GM23338 (cell line): Measurements from ENCODE around the gene STAT3. TPM values are rescaled to one million over a fixed set of nuclear protein-coding genes. Genes with fewer than 3 reads are reported as not detected.
A peak's percentile ranks its signal among the peaks of the same experiment; 100 is the strongest.

Experiments
- ATAC-seq: fragments of 200-7000 bp; cut with Tn5 transposase; 3 replicates; pipeline ENCODE4 v1.9.1; 2020
- DNase-seq: peaks from one replicate; pipeline ENCODE4 v3.0.0-alpha.2; 2015; ENCODE audit warnings: low spot score
- H2AFZ ChIP-seq: fragments of 200-600 bp; sonication (generic); 2 replicates; pipeline ENCODE4 v1.8.0; 2016; ENCODE audit warnings: antibody characterized with exemption, mild to moderate bottlenecking, moderate library complexity
- H3F3A ChIP-seq: fragments of 200-600 bp; sonication (generic); replicated peaks from 2 replicates; pipeline ENCODE4 v1.8.0; 2017; ENCODE audit warnings: antibody characterized with exemption, mixed run types, low read depth
- H3K27ac ChIP-seq: fragments of 200-600 bp; sonication (generic); 2 replicates; pipeline ENCODE4 v1.6.1; 2016; ENCODE audit warnings: low read depth
- H3K27me3 ChIP-seq: fragments of 200-600 bp; sonication (generic); 2 replicates; pipeline ENCODE4 v1.8.0; 2016; ENCODE audit warnings: mild to moderate bottlenecking, mixed run types, moderate library complexity; ENCODE audit not compliant: insufficient read depth
- H3K36me3 ChIP-seq: fragments of 200-600 bp; sonication (generic); 2 replicates; pipeline ENCODE4 v1.8.0; 2016; ENCODE audit warnings: mild to moderate bottlenecking; ENCODE audit not compliant: insufficient read depth
- H3K4me1 ChIP-seq: fragments of 200-600 bp; sonication (generic); 2 replicates; pipeline ENCODE4 v1.8.0; 2016; ENCODE audit warnings: mild to moderate bottlenecking, moderate library complexity; ENCODE audit not compliant: insufficient read depth
- H3K4me2 ChIP-seq: fragments of 200-600 bp; sonication (generic); 2 replicates; pipeline ENCODE4 v1.7.1; 2017; ENCODE audit warnings: mixed run types
- H3K4me3 ChIP-seq: fragments of 200-600 bp; sonication (generic); 2 replicates; pipeline ENCODE4 v1.6.1; 2016; ENCODE audit warnings: mixed run types
- H3K79me2 ChIP-seq: fragments of 200-600 bp; sonication (generic); replicated peaks from 2 replicates; pipeline ENCODE4 v1.8.0; 2017; ENCODE audit warnings: mild to moderate bottlenecking; ENCODE audit not compliant: insufficient read depth
- H3K9me2 ChIP-seq: fragments of 200-600 bp; sonication (generic); 2 replicates; pipeline ENCODE4 v1.8.0; 2017; ENCODE audit not compliant: insufficient read depth
- H4K20me1 ChIP-seq: fragments of 200-600 bp; sonication (generic); replicated peaks from 2 replicates; pipeline ENCODE4 v1.8.0; 2017; ENCODE audit warnings: mild to moderate bottlenecking; ENCODE audit not compliant: insufficient read depth
- H3K27ac Mint-ChIP-seq: 2 replicates; pipeline ENCODE4 v1.8.0; 2020; ENCODE audit warnings: inconsistent platforms, mild to moderate bottlenecking, moderate library complexity, mixed read lengths
- H3K27me3 Mint-ChIP-seq: 3 replicates; pipeline ENCODE4 v1.8.0; 2022; ENCODE audit warnings: low read depth, mild to moderate bottlenecking, moderate library complexity, mixed read lengths, inconsistent platforms; ENCODE audit not compliant: insufficient read depth, poor library complexity
- H3K36me3 Mint-ChIP-seq: 3 replicates; pipeline ENCODE4 v1.8.0; 2021; ENCODE audit warnings: low read depth, mild to moderate bottlenecking, inconsistent platforms, moderate library complexity, mixed read lengths
- H3K4me1 Mint-ChIP-seq: 3 replicates; pipeline ENCODE4 v1.8.0; 2020; ENCODE audit warnings: mild to moderate bottlenecking, inconsistent platforms, mixed read lengths
- H3K4me3 Mint-ChIP-seq: 3 replicates; pipeline ENCODE4 v1.8.0; 2021; ENCODE audit warnings: moderate library complexity, mild to moderate bottlenecking, inconsistent platforms, mixed read lengths
- H3K9me3 Mint-ChIP-seq: 3 replicates; pipeline ENCODE4 v1.8.0; 2020; ENCODE audit warnings: moderate library complexity, mild to moderate bottlenecking, inconsistent platforms, mixed read lengths
- CREB1 ChIP-seq: fragments of 250-450 bp; sonication (Bioruptor Pico); IDR thresholded peaks from 2 replicates; pipeline ENCODE4 v1.5.0; 2020; ENCODE audit warnings: low read depth, mild to moderate bottlenecking, moderate library complexity
- EZH2phosphoT487 ChIP-seq: fragments of 200-600 bp; sonication (generic); IDR thresholded peaks from one replicate; pipeline ENCODE4 v1.8.1; 2018; ENCODE audit warnings: antibody characterized with exemption; ENCODE audit not compliant: unreplicated experiment
- NANOG ChIP-seq: IDR thresholded peaks from 2 replicates; pipeline ENCODE4 v1.6.1; 2016; ENCODE audit warnings: antibody characterized with exemption, borderline replicate concordance
- POLR2AphosphoS5 ChIP-seq: IDR thresholded peaks from 2 replicates; pipeline ENCODE4 v1.6.1; 2016; ENCODE audit warnings: antibody characterized with exemption, low read depth
- STAT1 ChIP-seq: IDR thresholded peaks from one replicate; pipeline ENCODE4 v1.6.1; 2016; ENCODE audit warnings: antibody characterized with exemption; ENCODE audit not compliant: unreplicated experiment
- ZNF114 ChIP-seq: fragments of 250-450 bp; sonication (Bioruptor Pico); IDR thresholded peaks from 2 replicates; pipeline ENCODE4 v1.5.0; 2020; ENCODE audit warnings: mild to moderate bottlenecking, moderate library complexity
- ZNF331 ChIP-seq: fragments of 250-450 bp; sonication (Bioruptor Pico); IDR thresholded peaks from 2 replicates; pipeline ENCODE4 v1.5.0; 2020; ENCODE audit warnings: low read depth, mild to moderate bottlenecking, moderate library complexity
- polyA plus RNA-seq: library from polyadenylated mRNA; unstranded; fragments of >200 nt; fragmentation: Nextera tagmentation; extraction: Ambion mirVana; gene quantifications from 2 replicates; pipeline ENCODE4 v1.2.1, GENCODE V29; 2016
- total RNA-seq: library from RNA; depleted of rRNA; stranded (reverse); fragments of >200 nt; shearing (Covaris generic); gene quantifications from 2 replicates; pipeline ENCODE4 v1.2.3, GENCODE V29; 2014
- TF ChIP-seq, protein P1 (sequence below): IDR thresholded peaks from one replicate; pipeline ENCODE4 v1.6.1; 2018; ENCODE audit warnings: antibody characterized with exemption; ENCODE audit not compliant: unreplicated experiment
- TF ChIP-seq, protein P2 (sequence below): fragments of 250-450 bp; sonication (Bioruptor Pico); IDR thresholded peaks from 2 replicates; pipeline ENCODE4 v1.5.0; 2020; ENCODE audit warnings: mild to moderate bottlenecking, moderate library complexity
- TF ChIP-seq, protein P3 (sequence below), 2 experiments: fragments of 200-600 bp in 1 of 2; sonication (generic) in 1 of 2; conservative IDR thresholded peaks; 2 replicates each; pipeline versions ENCODE4 v1.5.1 to v1.6.1; 2016 to 2017; ENCODE audit warnings: antibody characterized with exemption in 2 of 2, low read depth in 2 of 2, mild to moderate bottlenecking in 2 of 2, moderate library complexity in 1 of 2

The STAT3 gene
- total and polyA plus RNA-seq, 2 experiments from 2014 or later = 49.5 to 78.0 TPM

DNA sequence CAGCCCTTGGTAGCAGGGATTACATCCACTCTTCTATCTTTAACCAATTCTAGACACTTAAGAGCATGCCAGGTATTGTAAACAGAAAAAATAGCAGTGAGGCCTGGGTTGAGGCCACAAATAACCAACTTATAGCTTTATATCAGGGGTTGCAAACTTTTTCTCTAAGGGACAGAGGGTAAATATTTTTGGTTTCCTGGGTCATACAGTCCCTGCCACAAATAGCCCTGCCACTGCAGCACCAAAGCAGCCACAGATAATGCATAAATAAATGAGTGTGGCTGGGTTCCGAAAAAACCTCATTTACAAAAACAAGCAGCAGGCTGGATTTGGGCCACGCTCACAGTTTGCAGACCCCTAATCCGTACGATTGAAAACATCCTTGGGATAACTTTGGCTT, 46.7 kb downstream of the STAT3 start:
- H3K9me2 ChIP-seq = no peaks in the 10 kb centered on the region
- no peak overlapping the region for H2AFZ ChIP-seq
- peaks cover 8% of the 10 kb centered on the region for H3F3A ChIP-seq
- Mint-ChIP-seq H3K9me3 (no peaks in the 10 kb centered on the region), H3K36me3 (peaks cover 71% of the 10 kb centered on the region), H3K27me3 (peaks cover 3% of the 10 kb centered on the region), H3K4me1 (peaks cover 11% of the 10 kb centered on the region; the same call in 2 of the 3 replicates), H3K27ac (0 out of 2 replicates have a peak overlapping the region, but pooled peaks have one; percentile 8), H3K4me3 (no peak overlapping the region)
- H3K4me3 ChIP-seq = no peak overlapping the region
- H3K36me3 ChIP-seq = peaks cover 29% of the 10 kb centered on the region
- no peak for DNase-seq
- ATAC-seq = no peak
- H3K4me2 ChIP-seq = no peak overlapping the region
- H4K20me1 ChIP-seq = no peaks in the 10 kb centered on the region; the same call in 1 of the 2 replicates
- TF ChIP-seq POLR2AphosphoS5 (no peak), ZNF114 (CRISPR knock-in tag) (no peak), ZNF331 (CRISPR knock-in tag) (no peak), EZH2phosphoT487 (no peak), STAT1 (no peak), CREB1 (CRISPR knock-in tag) (no peak), NANOG (no peak)
- TF ChIP-seq, protein P1, sequence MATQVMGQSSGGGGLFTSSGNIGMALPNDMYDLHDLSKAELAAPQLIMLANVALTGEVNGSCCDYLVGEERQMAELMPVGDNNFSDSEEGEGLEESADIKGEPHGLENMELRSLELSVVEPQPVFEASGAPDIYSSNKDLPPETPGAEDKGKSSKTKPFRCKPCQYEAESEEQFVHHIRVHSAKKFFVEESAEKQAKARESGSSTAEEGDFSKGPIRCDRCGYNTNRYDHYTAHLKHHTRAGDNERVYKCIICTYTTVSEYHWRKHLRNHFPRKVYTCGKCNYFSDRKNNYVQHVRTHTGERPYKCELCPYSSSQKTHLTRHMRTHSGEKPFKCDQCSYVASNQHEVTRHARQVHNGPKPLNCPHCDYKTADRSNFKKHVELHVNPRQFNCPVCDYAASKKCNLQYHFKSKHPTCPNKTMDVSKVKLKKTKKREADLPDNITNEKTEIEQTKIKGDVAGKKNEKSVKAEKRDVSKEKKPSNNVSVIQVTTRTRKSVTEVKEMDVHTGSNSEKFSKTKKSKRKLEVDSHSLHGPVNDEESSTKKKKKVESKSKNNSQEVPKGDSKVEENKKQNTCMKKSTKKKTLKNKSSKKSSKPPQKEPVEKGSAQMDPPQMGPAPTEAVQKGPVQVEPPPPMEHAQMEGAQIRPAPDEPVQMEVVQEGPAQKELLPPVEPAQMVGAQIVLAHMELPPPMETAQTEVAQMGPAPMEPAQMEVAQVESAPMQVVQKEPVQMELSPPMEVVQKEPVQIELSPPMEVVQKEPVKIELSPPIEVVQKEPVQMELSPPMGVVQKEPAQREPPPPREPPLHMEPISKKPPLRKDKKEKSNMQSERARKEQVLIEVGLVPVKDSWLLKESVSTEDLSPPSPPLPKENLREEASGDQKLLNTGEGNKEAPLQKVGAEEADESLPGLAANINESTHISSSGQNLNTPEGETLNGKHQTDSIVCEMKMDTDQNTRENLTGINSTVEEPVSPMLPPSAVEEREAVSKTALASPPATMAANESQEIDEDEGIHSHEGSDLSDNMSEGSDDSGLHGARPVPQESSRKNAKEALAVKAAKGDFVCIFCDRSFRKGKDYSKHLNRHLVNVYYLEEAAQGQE = no peak
- TF ChIP-seq, protein P2, sequence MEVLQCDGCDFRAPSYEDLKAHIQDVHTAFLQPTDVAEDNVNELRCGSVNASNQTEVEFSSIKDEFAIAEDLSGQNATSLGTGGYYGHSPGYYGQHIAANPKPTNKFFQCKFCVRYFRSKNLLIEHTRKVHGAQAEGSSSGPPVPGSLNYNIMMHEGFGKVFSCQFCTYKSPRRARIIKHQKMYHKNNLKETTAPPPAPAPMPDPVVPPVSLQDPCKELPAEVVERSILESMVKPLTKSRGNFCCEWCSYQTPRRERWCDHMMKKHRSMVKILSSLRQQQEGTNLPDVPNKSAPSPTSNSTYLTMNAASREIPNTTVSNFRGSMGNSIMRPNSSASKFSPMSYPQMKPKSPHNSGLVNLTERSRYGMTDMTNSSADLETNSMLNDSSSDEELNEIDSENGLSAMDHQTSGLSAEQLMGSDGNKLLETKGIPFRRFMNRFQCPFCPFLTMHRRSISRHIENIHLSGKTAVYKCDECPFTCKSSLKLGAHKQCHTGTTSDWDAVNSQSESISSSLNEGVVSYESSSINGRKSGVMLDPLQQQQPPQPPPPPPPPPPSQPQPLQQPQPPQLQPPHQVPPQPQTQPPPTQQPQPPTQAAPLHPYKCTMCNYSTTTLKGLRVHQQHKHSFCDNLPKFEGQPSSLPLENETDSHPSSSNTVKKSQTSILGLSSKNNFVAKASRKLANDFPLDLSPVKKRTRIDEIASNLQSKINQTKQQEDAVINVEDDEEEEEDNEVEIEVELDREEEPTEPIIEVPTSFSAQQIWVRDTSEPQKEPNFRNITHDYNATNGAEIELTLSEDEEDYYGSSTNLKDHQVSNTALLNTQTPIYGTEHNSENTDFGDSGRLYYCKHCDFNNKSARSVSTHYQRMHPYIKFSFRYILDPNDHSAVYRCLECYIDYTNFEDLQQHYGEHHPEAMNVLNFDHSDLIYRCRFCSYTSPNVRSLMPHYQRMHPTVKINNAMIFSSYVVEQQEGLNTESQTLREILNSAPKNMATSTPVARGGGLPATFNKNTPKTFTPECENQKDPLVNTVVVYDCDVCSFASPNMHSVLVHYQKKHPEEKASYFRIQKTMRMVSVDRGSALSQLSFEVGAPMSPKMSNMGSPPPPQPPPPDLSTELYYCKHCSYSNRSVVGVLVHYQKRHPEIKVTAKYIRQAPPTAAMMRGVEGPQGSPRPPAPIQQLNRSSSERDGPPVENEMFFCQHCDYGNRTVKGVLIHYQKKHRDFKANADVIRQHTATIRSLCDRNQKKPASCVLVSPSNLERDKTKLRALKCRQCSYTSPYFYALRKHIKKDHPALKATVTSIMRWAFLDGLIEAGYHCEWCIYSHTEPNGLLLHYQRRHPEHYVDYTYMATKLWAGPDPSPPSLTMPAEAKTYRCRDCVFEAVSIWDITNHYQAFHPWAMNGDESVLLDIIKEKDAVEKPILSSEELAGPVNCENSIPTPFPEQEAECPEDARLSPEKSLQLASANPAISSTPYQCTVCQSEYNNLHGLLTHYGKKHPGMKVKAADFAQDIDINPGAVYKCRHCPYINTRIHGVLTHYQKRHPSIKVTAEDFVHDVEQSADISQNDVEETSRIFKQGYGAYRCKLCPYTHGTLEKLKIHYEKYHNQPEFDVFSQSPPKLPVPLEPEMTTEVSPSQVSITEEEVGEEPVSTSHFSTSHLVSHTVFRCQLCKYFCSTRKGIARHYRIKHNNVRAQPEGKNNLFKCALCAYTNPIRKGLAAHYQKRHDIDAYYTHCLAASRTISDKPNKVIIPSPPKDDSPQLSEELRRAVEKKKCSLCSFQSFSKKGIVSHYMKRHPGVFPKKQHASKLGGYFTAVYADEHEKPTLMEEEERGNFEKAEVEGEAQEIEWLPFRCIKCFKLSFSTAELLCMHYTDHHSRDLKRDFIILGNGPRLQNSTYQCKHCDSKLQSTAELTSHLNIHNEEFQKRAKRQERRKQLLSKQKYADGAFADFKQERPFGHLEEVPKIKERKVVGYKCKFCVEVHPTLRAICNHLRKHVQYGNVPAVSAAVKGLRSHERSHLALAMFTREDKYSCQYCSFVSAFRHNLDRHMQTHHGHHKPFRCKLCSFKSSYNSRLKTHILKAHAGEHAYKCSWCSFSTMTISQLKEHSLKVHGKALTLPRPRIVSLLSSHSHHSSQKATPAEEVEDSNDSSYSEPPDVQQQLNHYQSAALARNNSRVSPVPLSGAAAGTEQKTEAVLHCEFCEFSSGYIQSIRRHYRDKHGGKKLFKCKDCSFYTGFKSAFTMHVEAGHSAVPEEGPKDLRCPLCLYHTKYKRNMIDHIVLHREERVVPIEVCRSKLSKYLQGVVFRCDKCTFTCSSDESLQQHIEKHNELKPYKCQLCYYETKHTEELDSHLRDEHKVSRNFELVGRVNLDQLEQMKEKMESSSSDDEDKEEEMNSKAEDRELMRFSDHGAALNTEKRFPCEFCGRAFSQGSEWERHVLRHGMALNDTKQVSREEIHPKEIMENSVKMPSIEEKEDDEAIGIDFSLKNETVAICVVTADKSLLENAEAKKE (CRISPR knock-in tag) = no peak
- TF ChIP-seq, protein P3, sequence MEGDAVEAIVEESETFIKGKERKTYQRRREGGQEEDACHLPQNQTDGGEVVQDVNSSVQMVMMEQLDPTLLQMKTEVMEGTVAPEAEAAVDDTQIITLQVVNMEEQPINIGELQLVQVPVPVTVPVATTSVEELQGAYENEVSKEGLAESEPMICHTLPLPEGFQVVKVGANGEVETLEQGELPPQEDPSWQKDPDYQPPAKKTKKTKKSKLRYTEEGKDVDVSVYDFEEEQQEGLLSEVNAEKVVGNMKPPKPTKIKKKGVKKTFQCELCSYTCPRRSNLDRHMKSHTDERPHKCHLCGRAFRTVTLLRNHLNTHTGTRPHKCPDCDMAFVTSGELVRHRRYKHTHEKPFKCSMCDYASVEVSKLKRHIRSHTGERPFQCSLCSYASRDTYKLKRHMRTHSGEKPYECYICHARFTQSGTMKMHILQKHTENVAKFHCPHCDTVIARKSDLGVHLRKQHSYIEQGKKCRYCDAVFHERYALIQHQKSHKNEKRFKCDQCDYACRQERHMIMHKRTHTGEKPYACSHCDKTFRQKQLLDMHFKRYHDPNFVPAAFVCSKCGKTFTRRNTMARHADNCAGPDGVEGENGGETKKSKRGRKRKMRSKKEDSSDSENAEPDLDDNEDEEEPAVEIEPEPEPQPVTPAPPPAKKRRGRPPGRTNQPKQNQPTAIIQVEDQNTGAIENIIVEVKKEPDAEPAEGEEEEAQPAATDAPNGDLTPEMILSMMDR (conservative IDR thresholded peaks at IDR 0.05; ENCODE audit: low read depth in 2 of 2) = no peak
- no peaks in the 10 kb centered on the region for H3K27me3 ChIP-seq
- H3K27ac ChIP-seq = no peak overlapping the region
- 0 out of 2 replicates have a peak, but pooled peaks cover 6% of the 10 kb centered on the region for H3K4me1 ChIP-seq
- H3K79me2 ChIP-seq = no peaks in the 10 kb centered on the region
